Measurements from ENCODE around the gene PIGB.
"Not testable (repeated sequence)": the region's sequence is repeated elsewhere in the genome, so short reads cannot be mapped to it uniquely, and the experiment has no call there.

The PIGB gene

DNA sequence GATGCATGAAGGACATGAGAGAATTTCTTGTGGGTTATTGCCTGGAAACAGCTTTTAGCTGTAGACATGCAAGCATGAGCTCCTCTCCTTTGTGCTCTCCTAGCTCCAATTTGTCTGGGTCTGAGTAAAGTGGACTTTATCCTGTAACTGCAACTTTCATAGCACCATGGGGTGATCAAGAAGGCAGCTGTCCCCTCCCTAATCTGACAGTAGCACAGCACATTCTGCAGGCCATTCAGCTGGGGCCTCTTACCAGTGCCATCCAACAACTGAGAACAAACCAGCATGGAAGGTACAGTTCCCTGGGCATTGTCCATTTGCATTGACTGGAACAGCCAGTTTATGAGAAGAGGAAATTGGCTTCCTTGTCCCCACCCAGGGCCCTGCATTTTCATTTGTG is 21.7 kb upstream of the PIGB start:
- no peak for DNase-seq (ENCODE audit: low read depth in 2 of 2, low spot score in 1 of 2)

DNA sequence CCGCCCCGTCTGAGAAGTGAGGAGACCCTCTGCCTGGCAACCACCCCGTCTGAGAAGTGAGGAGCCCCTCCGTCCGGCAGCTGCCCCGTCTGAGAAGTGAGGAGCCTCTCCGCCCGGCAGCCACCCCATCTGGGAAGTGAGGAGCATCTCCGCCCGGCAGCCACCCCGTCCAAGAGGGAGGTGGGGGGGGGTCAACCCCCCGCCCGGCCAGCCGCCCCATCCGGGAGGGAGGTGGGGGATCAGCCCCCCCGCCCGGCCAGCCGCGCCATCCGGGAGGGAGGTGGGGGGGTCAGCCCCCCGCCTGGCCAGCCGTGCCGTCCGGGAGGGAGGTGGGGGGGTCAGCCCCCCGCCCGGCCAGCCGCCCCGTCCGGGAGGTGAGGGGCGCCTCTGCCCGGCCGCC is 16.2 kb upstream of the PIGB start:
- DNase-seq (ENCODE audit: low read depth in 2 of 2, low spot score in 1 of 2), result not testable (repeated sequence)

DNA sequence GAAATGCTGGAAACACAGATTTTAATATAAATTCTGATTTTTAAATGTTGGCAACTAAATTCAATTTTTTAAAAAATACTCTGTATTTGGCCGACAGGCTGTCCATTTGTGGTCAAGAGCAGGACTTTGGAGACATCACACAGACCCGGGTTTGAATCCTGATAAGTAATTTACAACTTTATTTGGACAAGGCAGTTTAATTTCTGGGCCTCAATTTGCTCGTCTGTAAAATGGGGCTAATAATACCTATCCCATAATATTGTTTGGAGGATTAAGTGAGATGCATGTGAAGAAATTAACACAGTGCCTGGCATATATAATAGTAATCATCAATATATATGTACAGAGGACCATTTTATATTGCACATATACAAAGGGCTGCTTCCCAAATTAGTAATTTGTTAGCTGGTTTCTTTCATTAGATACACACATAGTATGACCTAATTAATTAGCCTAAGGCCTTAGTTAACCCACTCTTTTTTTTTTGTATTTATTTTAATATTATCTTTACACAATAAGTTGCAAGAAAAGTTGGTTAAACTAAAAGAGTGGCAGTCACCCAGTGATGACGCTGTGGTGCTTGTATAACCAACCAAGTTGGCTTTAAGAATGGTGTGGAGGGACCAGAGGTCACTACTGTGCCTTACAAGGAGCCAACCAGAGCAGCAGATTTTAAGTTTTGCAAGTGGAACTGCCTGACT is 665 bp downstream of the PIGB start:
- no peak for DNase-seq (ENCODE audit: low read depth in 2 of 2, low spot score in 1 of 2)

DNA sequence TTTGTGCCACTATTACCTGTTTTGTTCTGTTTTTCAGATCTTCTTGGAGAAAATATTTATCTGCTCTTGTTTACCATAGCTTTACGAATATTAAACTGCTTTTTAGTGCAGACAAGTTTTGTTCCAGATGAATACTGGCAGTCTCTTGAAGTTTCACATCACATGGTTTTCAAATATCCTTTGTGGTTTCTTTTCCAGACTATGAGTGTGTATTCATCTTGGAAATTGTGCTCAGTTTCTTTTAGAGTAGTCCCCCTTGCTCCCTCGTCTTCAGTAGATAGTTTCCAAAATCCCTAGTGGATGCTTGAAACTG is 1.2 kb downstream of the PIGB start:
- DNase-seq (ENCODE audit: low read depth in 2 of 2, low spot score in 1 of 2), result no peak

DNA sequence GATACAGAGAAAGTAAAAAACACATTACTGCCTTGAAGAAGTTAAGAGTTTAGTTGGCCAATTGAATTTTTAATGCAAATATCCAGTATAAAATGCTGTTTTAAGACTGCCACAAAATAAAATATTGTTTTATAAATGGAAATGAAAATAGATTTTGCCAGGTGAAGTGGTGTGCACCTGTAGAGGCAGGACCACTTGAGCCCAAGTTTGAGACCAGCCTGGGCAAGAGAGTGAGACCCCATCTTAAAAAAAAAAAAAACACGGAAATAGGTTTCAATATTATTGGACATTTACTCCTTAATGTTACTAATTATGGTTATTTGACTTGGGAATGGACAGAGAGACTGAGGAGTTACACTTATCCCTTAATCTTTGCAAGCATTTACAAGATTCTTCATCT is 1.9 kb downstream of the PIGB start:
- DNase-seq (ENCODE audit: low read depth in 2 of 2, low spot score in 1 of 2), result no peak

DNA sequence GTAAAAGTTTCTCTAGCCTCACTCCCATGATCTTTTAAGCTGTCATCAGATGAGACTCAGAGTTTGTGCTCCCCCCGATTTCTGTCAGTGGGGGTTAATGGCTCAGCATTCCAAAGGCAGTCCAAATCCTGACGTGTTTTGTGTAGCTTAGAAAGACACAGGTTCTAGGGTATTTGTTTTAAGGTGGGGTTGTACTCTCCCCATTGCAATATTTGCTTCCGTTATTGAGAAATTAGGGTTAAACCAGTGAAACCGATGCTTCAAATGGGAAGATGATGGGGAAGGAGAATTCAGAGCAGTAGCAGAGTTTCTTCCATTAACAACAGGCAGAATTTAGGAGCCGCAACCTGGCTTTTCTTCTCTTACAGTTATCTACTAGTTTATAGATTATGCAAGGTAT is 3.4 kb downstream of the PIGB start:
- no peak for DNase-seq (ENCODE audit: low read depth in 2 of 2, low spot score in 1 of 2)

DNA sequence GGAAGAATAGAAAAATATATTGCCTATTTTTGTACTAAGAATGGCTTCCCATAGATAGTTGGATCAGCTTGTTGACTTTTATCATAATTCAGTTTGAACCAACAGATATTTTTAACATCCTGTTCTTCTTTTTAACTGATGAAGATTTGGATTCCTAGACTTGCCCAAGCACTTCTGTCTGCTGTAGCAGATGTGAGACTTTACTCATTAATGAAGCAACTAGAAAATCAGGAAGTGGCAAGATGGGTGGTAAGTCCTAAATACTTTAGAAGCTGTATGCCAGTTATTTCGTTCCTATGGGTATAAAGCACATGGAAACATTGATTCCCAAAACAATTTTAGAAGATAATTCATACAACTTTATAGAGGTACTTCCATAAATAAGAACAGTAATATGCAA is 8.4 kb downstream of the PIGB start:
- no peak for DNase-seq (ENCODE audit: low read depth in 2 of 2, low spot score in 1 of 2)

DNA sequence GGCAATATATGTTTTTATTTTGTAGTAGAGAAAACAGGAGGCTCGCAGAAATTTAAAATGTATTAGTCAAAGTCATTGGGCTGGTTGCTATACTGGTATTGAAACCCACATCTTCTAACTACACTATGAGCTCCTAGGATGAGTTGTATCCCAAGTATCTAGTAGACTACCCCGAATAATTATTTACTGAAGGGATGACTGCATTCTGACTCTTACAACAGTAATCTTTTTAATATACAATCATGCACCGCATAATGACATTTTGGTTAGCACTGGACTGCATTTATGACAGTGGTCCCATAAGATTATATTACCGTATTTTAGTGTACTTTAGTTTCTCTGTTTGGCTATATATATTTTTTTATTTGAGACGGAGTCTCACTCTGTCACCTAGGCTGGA is 15.3 kb downstream of the PIGB start:
- no peak for DNase-seq (ENCODE audit: low read depth in 2 of 2, low spot score in 1 of 2)

DNA sequence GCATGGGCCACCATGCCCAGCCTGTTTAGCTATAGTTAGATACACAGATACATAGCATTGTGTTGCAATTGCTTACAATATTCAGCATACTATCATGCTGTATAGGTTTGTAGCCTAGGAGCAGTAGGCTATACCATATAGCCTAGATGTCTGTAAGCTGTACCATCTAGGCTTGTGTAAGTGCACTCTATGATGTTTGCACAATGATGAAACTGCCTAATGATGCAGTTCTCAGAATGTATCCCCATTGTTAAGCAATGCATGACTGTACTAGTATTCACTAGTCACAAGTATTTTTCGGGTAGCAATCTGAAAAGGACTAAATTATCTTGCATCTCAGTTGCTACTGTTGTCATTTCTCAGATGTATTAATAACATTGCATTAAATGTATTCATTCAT is 16.0 kb downstream of the PIGB start:
- no peak for DNase-seq (ENCODE audit: low read depth in 2 of 2, low spot score in 1 of 2)

DNA sequence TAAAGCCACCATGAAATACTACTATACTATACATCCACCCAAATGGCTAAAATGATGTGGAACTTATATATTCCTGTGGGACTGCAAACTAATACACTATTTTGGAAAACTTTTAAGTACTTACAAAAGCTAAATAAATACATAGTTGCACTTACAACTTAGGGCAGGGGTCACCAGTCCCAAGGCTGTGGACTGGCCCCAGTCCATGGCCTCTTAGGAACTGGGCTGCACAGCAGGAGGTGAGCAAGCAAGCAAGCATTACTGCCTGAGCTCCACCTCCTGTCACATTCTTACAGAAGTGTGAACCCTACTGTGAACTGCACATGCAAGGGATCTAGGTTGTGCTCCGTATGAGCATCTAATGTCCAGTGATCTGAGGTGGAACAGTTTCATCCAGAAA is 18.1 kb downstream of the PIGB start:
- DNase-seq (ENCODE audit: low read depth in 2 of 2, low spot score in 1 of 2), result no peak

DNA sequence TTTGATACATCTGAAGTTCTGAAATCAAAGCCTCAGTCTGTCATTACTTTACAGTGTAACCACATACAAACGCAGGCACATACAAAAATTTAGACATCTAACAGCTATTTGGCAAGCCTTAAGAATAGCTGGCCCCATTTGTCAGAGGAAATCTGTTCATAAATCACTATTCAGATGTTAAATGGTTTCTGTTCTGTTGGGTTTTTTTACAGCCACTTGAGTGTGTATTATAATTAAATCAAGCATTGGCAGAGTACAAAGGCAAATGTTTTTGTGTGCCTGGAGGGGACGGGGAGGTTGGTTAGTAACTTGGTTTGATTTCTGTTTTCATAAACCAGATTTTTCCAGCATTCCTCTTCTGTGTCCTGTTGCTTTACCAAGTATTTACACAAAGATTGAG is 24.1 kb downstream of the PIGB start:
- no peak for DNase-seq (ENCODE audit: low read depth in 2 of 2, low spot score in 1 of 2)

DNA sequence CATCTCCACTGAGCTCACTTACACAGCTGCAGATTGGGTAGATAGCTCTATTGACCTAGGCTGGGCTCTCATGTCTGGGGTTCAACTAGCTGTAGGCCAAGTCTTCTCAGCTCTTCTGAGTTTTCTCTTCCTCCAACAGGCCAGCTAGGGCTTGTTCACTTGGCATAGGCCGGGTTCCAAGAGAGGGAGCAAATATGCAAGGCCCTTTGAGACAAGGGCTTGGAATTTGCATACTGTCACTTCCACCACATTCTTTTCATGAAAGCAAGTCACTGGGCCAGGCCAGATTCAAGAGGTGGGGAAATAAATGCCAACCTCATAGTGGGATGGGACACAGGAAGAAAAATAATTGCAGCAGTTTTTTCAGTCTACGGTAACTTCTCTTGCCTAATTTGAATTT is 25.2 kb downstream of the PIGB start:
- DNase-seq (ENCODE audit: low read depth in 2 of 2, low spot score in 1 of 2), result no peak

DNA sequence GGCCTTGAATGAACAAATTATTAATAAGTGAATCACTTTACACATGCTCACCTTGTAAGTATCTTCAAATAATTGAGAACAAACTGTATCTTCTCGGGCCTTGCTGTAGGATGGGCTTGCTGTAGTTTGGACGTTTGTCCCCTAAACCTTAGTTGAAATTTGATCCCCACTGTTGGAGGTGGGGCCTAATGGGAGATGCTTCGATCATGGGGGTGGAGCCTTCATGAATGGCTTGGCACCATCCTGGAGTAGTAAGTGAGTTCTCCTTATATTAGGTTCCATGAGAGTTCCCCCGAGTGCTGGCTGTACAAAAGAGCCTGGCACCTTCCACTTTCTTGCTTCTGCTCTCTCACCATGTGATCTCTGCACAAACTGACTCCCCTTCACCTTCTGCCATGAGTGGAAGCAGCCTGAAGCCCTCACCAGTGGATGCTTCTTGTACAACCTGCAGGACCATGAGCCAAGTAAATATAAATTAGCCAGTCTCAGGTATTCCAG is 29.3 kb downstream of the PIGB start:
- no peak for DNase-seq (ENCODE audit: low read depth in 2 of 2, low spot score in 1 of 2)

DNA sequence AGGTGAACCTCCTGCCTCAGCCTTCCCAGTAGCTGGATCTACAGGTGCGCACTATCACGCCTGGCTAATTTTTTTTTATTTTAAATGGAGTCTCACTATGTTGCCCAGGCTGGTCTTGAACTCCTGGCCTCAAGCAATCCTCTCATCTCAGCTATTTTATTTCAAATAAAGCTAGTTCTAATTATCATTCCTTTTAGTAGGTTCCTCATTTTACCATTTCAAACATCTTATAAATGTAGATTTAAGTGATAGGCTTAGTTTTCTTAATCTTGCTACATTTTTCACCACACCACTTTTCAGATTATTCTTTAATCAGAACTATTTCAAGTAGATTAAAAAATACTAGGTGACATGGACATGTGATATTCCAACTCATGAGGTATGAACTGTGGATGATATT is 30.3 kb downstream of the PIGB start:
- DNase-seq (ENCODE audit: low read depth in 2 of 2, low spot score in 1 of 2), result no peak

DNA sequence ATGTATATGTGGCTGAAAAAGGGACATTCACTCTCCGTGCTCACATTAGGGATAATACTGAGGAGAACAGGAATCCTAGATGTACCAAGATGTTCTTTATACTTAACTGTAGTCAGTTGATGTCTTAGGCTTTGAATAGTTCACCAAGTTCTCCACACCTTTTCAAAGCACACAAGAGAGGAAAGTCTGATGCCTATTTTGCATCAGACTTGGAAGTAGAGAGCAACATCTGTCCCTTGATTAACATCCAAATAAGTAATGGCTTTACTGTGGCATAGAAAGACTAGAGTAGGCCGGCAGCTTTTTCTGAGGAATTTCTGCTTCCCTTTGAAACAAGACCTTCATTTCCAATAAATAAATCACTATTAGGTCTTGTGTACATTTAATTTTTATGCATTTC is 34.0 kb downstream of the PIGB start:
- DNase-seq (ENCODE audit: low read depth in 2 of 2, low spot score in 1 of 2), result no peak

DNA sequence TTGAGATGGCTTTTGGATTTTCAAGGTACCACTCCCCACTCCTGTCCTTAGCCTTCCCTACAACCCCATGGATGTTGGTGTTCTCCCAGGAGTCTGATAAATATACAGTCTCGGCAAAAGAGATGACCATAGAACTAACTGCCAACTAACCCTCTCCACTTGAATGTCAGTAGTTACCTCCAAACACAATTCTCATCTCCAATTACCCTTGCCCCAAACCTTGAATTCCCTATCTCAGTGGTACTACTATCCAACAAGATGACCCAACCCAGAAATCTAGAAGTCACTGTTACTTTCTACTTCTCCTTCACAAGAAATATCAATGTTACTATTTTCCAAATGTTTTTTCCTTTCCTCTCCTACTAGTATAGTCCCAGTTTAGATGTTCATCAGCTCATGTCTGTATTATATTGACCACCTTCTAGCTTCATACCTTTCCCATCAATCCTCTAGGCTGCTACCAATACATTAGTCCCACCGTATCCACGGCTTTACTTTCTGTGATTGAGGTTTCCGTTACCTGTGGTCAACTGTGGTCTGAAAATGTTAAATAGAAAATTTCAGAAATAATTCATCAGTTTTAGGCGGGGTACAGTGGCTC is 38.1 kb downstream of the PIGB start:
- DNase-seq (ENCODE audit: low read depth in 2 of 2, low spot score in 1 of 2), result no peak

DNA sequence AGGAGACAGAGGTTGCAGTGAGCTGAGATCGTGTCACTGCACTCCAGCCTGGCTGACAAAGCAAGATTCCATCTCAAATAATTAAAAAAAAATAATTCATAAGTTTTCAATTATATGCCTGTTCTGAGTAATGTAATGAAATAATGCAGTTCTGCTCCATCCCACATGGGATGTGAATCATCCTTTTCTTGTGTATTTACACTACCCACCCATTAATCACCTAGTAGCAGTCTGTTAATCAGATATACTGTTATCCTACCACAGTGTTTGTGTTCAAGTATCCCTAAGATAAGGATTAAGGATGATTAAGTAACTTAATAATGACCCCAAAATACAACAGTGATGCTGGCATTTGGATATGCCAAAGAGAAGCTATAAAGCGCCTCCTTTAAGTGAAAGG is 38.8 kb downstream of the PIGB start:
- DNase-seq (ENCODE audit: low read depth in 2 of 2, low spot score in 1 of 2), result no peak

DNA sequence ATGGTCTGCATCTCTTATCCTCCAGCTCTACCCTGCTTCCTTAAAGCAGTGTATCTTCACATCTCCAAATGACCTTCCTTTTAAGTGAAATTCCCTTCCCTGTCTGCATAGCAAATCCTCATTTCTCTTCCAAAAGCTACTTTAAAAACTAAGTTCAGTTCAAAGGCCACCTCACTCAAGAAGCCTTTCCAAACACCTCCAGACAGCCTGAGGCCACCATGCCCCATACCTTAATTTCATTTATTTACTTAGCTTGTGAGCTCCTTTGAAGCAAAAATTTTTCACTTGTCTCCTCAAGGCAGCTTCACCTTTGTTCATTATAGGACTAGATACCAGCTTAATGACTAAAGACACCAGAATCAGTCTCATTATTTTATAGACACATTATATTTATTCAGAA is 39.4 kb downstream of the PIGB start:
- DNase-seq (ENCODE audit: low read depth in 2 of 2, low spot score in 1 of 2), result no peak

DNA sequence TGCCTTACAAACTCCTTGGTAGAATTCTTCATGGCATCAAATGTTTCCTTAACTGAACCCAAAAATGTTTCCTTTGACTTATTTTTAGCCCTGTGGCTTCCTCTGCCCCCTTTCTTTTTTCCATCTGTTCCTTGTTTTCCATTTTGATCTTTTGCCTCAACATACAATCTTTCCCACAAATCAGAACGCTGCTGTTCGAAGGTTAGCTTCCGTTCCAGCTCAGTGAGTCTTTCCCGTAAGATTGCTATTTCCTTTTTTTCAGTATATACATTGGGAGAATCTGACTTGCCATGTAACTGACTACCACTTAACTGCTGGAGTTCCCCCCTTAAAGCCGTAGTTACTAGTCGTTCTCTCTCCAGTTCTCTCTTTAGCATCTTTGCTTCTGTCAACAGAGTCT is 41.2 kb downstream of the PIGB start:
- DNase-seq (ENCODE audit: low read depth in 2 of 2, low spot score in 1 of 2), result no peak

DNA sequence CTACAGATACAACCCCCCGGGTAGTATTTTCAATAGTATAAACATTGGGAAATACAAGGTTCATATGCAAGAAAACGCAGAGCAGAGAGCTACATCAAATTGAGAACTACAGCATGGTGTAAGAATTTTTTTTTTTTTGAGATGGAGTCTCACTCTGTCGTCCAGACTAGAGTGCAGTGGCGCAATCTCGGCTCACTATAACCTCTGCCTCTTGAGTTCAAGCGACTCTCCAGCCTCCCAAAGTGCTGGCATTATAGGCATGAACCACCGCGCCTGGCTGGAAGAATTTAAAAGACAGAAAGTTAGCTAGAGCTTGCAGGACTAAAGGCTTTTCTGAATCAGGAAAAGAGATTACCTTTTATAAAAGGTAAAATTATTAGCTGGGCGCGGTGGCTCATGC is 42.0 kb downstream of the PIGB start:
- no peak for DNase-seq (ENCODE audit: low read depth in 2 of 2, low spot score in 1 of 2)

DNA sequence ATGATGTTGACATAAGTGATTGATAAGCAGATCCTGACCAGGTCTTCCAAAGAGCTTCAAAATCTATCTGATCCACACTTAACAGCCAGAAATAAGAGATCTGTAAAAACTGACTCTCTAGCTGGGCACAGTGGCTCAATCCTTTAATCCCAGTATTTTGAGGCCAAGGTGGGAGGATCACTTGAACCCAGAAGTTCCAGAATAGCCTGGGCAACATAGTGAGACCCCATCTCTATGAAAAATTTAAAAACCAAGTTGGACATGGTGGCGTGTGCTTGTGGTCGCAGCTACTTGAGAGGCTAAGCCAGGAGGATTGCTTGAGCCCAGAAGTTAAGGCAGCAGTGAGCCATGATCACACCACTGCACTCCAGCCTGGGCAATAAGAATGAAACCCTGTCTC is 43.6 kb downstream of the PIGB start:
- no peak for DNase-seq (ENCODE audit: low read depth in 2 of 2, low spot score in 1 of 2)

DNA sequence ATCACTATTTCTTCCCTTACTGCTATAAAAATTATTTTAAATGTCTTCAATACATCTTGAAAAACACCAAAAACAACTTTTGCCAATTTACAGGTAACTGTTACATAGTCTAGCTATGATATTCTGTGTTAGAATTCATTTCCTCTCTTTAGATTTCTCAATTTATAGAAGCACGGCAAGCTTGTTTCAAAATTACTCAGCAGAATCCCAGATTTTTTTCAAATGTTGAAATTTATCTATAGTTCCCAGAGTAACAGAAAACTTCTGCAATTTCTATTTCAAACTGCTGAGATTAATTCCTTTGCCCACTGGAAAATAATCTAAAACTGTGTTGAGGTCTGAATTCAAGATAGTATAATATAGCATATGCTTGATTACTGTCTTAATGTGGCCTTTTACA is 48.0 kb downstream of the PIGB start:
- no peak for DNase-seq (ENCODE audit: low read depth in 2 of 2, low spot score in 1 of 2)

DNA sequence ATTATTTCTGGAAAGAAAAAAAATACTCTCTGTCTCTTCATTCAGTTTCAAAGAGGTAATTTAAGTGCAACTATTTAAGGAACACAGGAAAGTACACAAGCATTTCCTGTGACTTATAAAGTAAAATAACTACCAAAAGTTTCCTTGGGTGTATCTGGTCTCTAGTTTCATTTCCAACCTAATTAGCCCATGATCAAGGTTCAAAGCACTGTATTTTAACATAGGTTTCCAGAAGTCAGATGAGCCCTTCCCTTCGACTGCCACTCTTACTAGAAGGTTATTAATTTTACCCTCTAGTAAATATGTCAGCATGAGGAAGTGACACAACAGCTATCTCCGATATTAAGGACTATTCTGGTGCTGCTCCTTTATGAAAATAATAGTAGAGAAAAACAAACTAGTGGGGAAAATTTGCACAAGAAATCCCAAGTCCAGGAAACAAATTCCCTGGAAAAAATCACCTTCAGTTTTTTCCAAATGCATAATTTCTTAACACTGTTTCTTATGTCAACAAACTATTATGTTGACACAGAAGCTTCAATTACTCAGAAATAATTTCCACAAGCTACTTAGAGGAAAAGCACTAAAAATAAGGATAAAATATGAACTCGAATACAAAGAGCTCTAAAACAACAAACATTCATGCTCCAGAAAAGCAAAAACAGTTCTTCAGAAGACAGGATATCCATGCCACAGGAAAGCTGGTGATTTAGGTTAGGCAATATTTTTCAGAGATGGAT is 53.8 kb downstream of the PIGB start:
- DNase-seq (ENCODE audit: low read depth in 2 of 2, low spot score in 1 of 2), result no peak

All from stimulated activated CD8-positive, alpha-beta memory T cell treated with anti-CD3 and anti-CD28 coated beads, Interleukin-4, amount 100 ng/mL, for 4 hours (primary cell).